Loucy (cell line): ENCODE data around the gene ADCY9.

ENCODE experiments used
- H2AFZ ChIP-seq: fragments of 200-600 bp; sonication (generic); 2 replicates; pipeline ENCODE4 v1.6.0; 2016; ENCODE audit warnings: antibody characterized with exemption, mild to moderate bottlenecking, low read length, moderate library complexity
- H3F3A ChIP-seq: fragments of 200-600 bp; 2 replicates; pipeline ENCODE4 v1.6.0; 2016; ENCODE audit warnings: antibody characterized with exemption, low read depth, mild to moderate bottlenecking
- H3K27me3 ChIP-seq: fragments of 200-600 bp; sonication (generic); 2 replicates; pipeline ENCODE4 v1.6.1; 2014; ENCODE audit warnings: low read length, mild to moderate bottlenecking; ENCODE audit not compliant: insufficient read depth, poor library complexity, severe bottlenecking
- H3K36me3 ChIP-seq: fragments of 200-600 bp; sonication (generic); 2 replicates; pipeline ENCODE4 v1.6.1; 2016; ENCODE audit warnings: low read length; ENCODE audit not compliant: insufficient read depth
- H3K4me1 ChIP-seq: fragments of 200-600 bp; sonication (generic); 2 replicates; pipeline ENCODE4 v1.5.1; 2014; ENCODE audit warnings: low read length, mild to moderate bottlenecking; ENCODE audit not compliant: insufficient read depth, poor library complexity, severe bottlenecking
- H3K4me2 ChIP-seq: fragments of 200-600 bp; sonication (generic); 2 replicates; pipeline ENCODE4 v1.6.0; 2014; ENCODE audit warnings: antibody characterized with exemption, low read length, low read depth, mild to moderate bottlenecking; ENCODE audit not compliant: poor library complexity, severe bottlenecking
- H3K4me3 ChIP-seq: fragments of 200-600 bp; sonication (generic); 2 replicates; pipeline ENCODE4 v1.5.1; 2014; ENCODE audit warnings: low read length, mild to moderate bottlenecking, mixed read lengths; ENCODE audit not compliant: poor library complexity, severe bottlenecking
- H3K79me2 ChIP-seq: fragments of 200-600 bp; sonication (generic); 2 replicates; pipeline ENCODE4 v1.6.1; 2014; ENCODE audit warnings: low read length; ENCODE audit not compliant: insufficient read depth
- H3K9ac ChIP-seq: fragments of 200-600 bp; sonication (generic); 2 replicates; pipeline ENCODE4 v1.6.0; 2014; ENCODE audit warnings: mild to moderate bottlenecking, low read depth, low read length, moderate library complexity; ENCODE audit not compliant: poor library complexity, severe bottlenecking
- H3K9me2 ChIP-seq: fragments of 200-600 bp; sonication (generic); replicated peaks from 2 replicates; pipeline ENCODE4 v1.6.1; 2016; ENCODE audit warnings: low read depth, low read length, mixed read lengths
- H3K9me3 ChIP-seq: fragments of 200-600 bp; sonication (generic); 2 replicates; pipeline ENCODE4 v1.6.1; 2014; ENCODE audit warnings: mild to moderate bottlenecking, antibody characterized with exemption, low read length, low read depth; ENCODE audit not compliant: insufficient read depth
- H4K20me1 ChIP-seq: fragments of 200-600 bp; sonication (generic); 2 replicates; pipeline ENCODE4 v1.6.0; 2014; ENCODE audit warnings: antibody characterized with exemption, low read length, mild to moderate bottlenecking; ENCODE audit not compliant: insufficient read depth, poor library complexity, severe bottlenecking
- EZH2phosphoT487 ChIP-seq: fragments of 200-600 bp; IDR thresholded peaks from 2 replicates; pipeline ENCODE4 v1.6.1; 2018; ENCODE audit warnings: antibody characterized with exemption, mild to moderate bottlenecking, moderate library complexity, borderline replicate concordance
- TF ChIP-seq, protein P1 (sequence below): fragments of 200-600 bp; sonication (generic); conservative IDR thresholded peaks from 2 replicates; pipeline ENCODE4 v1.5.1; 2014; ENCODE audit warnings: mild to moderate bottlenecking, antibody characterized with exemption, low read length

The ADCY9 gene

GRCh38 chr16:4092547-4093265, 23.5 kb downstream of the ADCY9 start:
- no peaks in the 10 kb centered on the region for H3K9me3 ChIP-seq
- H3K9ac ChIP-seq, result no peak overlapping the region
- no peaks in the 10 kb centered on the region for H3K9me2 ChIP-seq
- H3K4me2 ChIP-seq, result no peak overlapping the region
- no peaks in the 10 kb centered on the region for H3F3A ChIP-seq
- no peaks in the 10 kb centered on the region for H3K27me3 ChIP-seq
- H3K36me3 ChIP-seq, result no peaks in the 10 kb centered on the region
- H3K79me2 ChIP-seq, result no peaks in the 10 kb centered on the region
- no peaks in the 10 kb centered on the region for H4K20me1 ChIP-seq
- no peak overlapping the region for H2AFZ ChIP-seq
- H3K4me1 ChIP-seq, result no peaks in the 10 kb centered on the region
- no peak for TF ChIP-seq EZH2phosphoT487
- TF ChIP-seq, protein P1, sequence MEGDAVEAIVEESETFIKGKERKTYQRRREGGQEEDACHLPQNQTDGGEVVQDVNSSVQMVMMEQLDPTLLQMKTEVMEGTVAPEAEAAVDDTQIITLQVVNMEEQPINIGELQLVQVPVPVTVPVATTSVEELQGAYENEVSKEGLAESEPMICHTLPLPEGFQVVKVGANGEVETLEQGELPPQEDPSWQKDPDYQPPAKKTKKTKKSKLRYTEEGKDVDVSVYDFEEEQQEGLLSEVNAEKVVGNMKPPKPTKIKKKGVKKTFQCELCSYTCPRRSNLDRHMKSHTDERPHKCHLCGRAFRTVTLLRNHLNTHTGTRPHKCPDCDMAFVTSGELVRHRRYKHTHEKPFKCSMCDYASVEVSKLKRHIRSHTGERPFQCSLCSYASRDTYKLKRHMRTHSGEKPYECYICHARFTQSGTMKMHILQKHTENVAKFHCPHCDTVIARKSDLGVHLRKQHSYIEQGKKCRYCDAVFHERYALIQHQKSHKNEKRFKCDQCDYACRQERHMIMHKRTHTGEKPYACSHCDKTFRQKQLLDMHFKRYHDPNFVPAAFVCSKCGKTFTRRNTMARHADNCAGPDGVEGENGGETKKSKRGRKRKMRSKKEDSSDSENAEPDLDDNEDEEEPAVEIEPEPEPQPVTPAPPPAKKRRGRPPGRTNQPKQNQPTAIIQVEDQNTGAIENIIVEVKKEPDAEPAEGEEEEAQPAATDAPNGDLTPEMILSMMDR, result no peak
- no peak overlapping the region for H3K4me3 ChIP-seq

DNA sequence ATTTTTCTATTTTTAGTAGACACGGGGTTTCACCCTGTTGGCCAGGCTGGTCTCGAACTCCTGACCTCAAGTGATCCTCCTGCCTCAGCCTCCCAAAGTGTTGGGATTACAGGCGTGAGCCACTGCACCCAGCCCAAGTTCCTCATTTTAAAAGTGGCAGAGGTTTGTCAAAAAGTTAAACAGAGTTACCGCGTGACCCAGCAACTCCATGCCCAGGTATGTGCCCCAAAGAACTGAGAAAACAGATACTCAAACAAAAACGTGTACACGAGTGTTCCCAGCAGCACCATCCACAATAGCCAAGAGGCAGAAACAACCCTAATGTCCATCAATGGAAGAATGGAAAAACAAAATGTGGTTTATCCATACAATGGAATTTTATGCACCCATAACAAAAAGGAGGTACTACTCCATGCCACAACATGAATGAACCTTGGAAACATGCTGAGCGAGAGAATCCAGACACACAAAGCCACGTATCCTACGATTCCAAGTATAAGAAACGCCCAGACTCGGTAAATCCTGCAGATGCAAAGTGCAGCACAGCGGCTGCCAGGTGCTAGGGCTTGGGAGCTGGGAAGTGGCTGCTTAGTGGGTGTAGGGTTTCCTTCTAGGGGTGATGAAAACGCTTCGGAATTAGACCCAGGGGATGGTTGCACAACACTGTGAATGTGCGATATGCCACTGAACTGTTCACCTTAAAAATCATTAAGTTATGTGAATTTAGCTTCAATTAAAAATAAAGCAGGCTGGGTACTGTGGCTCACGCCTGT, 24.8 kb downstream of the ADCY9 start:
- no peak overlapping the region for H3K9ac ChIP-seq
- H3K4me1 ChIP-seq, result no peaks in the 10 kb centered on the region

GRCh38 chr16:4090351-4090851, 25.8 kb downstream of the ADCY9 start:
- Histone ChIP-seq H3K36me3 (no peaks in the 10 kb centered on the region), H4K20me1 (no peaks in the 10 kb centered on the region), H3K4me2 (no peak overlapping the region), H3K9ac (no peak overlapping the region), H3K4me1 (no peaks in the 10 kb centered on the region), H3K27me3 (no peaks in the 10 kb centered on the region), H3F3A (no peaks in the 10 kb centered on the region), H3K79me2 (no peaks in the 10 kb centered on the region), H3K4me3 (no peak overlapping the region), H2AFZ (no peak overlapping the region), H3K9me3 (no peaks in the 10 kb centered on the region), H3K9me2 (no peaks in the 10 kb centered on the region)
- TF ChIP-seq EZH2phosphoT487, result no peak
- TF ChIP-seq, protein P1, result no peak

More for the DNA sequence above, 24.8 kb downstream of the ADCY9 start:
- Histone ChIP-seq H2AFZ (no peak overlapping the region), H3F3A (no peaks in the 10 kb centered on the region), H3K9me3 (no peaks in the 10 kb centered on the region), H3K27me3 (no peaks in the 10 kb centered on the region), H3K4me2 (no peak overlapping the region), H3K9me2 (no peaks in the 10 kb centered on the region), H3K4me3 (no peak overlapping the region), H4K20me1 (no peaks in the 10 kb centered on the region), H3K79me2 (no peaks in the 10 kb centered on the region), H3K36me3 (no peaks in the 10 kb centered on the region)
- TF ChIP-seq, protein P1, result no peak
- TF ChIP-seq EZH2phosphoT487, result no peak
